ENCODE results near the gene GPC6. TPM values are rescaled to one million over a fixed set of nuclear protein-coding genes. Genes with fewer than 3 reads are reported as not detected.

GPC6 gene
- total RNA-seq, 4 donors from 2014 or later, result 6.7 to 67.2 (median 11.1) TPM

- H3K9me3 ChIP-seq, result no peaks in the 10 kb centered on the region
- no peaks in the 10 kb centered on the region for H3K36me3 ChIP-seq
- H3K27me3 ChIP-seq, result no peaks in the 10 kb centered on the region
- intact Hi-C loops (cut with DNase I; ENCODE audit: low total_unique reads), result no loop called here
- H3K27ac ChIP-seq, result no peak overlapping the region
- no peak for TF ChIP-seq POLR2A (IDR thresholded peaks at IDR 0.05)
- TF ChIP-seq, protein P1, sequence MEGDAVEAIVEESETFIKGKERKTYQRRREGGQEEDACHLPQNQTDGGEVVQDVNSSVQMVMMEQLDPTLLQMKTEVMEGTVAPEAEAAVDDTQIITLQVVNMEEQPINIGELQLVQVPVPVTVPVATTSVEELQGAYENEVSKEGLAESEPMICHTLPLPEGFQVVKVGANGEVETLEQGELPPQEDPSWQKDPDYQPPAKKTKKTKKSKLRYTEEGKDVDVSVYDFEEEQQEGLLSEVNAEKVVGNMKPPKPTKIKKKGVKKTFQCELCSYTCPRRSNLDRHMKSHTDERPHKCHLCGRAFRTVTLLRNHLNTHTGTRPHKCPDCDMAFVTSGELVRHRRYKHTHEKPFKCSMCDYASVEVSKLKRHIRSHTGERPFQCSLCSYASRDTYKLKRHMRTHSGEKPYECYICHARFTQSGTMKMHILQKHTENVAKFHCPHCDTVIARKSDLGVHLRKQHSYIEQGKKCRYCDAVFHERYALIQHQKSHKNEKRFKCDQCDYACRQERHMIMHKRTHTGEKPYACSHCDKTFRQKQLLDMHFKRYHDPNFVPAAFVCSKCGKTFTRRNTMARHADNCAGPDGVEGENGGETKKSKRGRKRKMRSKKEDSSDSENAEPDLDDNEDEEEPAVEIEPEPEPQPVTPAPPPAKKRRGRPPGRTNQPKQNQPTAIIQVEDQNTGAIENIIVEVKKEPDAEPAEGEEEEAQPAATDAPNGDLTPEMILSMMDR (IDR thresholded peaks at IDR 0.05), result no peak
- DNase-seq, result no peak
- no peak overlapping the region for H3K4me3 ChIP-seq
- no peaks in the 10 kb centered on the region for H3K4me1 ChIP-seq
Observed at GRCh38 chr13:93562676-93563075, 336.1 kb downstream of the GPC6 start.

DNA sequence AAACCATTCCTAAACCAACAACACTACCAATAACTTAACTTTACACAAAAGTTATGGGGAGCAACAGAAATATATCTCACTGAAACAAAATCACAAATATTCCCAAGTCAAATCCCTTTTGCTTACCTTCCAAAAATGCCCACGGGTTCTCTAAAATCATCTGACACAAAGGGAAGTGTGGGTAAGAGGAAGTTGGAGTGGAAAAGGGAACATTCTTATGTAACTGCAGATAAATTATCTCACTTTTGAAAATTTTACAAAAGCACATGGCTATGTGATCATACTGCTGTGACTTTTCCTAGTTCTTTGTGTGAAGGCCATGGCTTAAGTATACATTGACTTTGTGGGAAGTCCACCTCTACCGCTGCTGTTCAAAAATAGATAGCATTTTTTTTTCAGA is 350.5 kb downstream of the GPC6 start:
- TF ChIP-seq, protein P1 (IDR thresholded peaks at IDR 0.05), result no peak
- no peak for TF ChIP-seq POLR2A (IDR thresholded peaks at IDR 0.05)
- Histone ChIP-seq H3K27ac (no peak overlapping the region), H3K36me3 (no peaks in the 10 kb centered on the region), H3K4me1 (no peaks in the 10 kb centered on the region), H3K27me3 (no peaks in the 10 kb centered on the region), H3K9me3 (no peaks in the 10 kb centered on the region), H3K4me3 (no peak overlapping the region)
- DNase-seq, result no peak
- intact Hi-C loops (cut with DNase I; ENCODE audit: low total_unique reads), result no loop called here

- no peak overlapping the region for H3K4me3 ChIP-seq
- no peak overlapping the region for H3K27ac ChIP-seq
- no peaks in the 10 kb centered on the region for H3K27me3 ChIP-seq
- H3K4me1 ChIP-seq, result no peaks in the 10 kb centered on the region
- intact Hi-C loops (cut with DNase I; ENCODE audit: low total_unique reads), result no loop called here
- H3K9me3 ChIP-seq, result no peaks in the 10 kb centered on the region
- DNase-seq, result no peak
- TF ChIP-seq, protein P1 (IDR thresholded peaks at IDR 0.05), result no peak
- no peak for TF ChIP-seq POLR2A (IDR thresholded peaks at IDR 0.05)
- H3K36me3 ChIP-seq, result no peaks in the 10 kb centered on the region
Observed at GRCh38 chr13:93589788-93590187, 363.2 kb downstream of the GPC6 start.

GRCh38 chr13:93603043-93603442 is 376.4 kb downstream of the GPC6 start:
- no peaks in the 10 kb centered on the region for H3K27me3 ChIP-seq
- no peak overlapping the region for H3K4me3 ChIP-seq
- DNase-seq, result no peak
- H3K27ac ChIP-seq, result no peak overlapping the region
- H3K9me3 ChIP-seq, result no peaks in the 10 kb centered on the region
- H3K4me1 ChIP-seq, result no peaks in the 10 kb centered on the region
- intact Hi-C loops (cut with DNase I; ENCODE audit: low total_unique reads), result no loop called here
- TF ChIP-seq, protein P1 (IDR thresholded peaks at IDR 0.05), result no peak
- TF ChIP-seq POLR2A (IDR thresholded peaks at IDR 0.05), result no peak
- H3K36me3 ChIP-seq, result no peaks in the 10 kb centered on the region

GRCh38 chr13:93614776-93615175 is 388.2 kb downstream of the GPC6 start:
- intact Hi-C loops (cut with DNase I; ENCODE audit: low total_unique reads), result no loop called here
- TF ChIP-seq, protein P1 (IDR thresholded peaks at IDR 0.05), result no peak
- TF ChIP-seq POLR2A (IDR thresholded peaks at IDR 0.05), result no peak
- no peak overlapping the region for H3K4me3 ChIP-seq

More at GRCh38 chr13:93614776-93615175, 388.2 kb downstream of the GPC6 start:
- H3K4me1 ChIP-seq, result no peaks in the 10 kb centered on the region
- DNase-seq, result no peak
- no peaks in the 10 kb centered on the region for H3K9me3 ChIP-seq
- H3K36me3 ChIP-seq, result no peaks in the 10 kb centered on the region
- no peak overlapping the region for H3K27ac ChIP-seq
- peaks cover 0 to 5% of the 10 kb centered on the region in 2 donors for H3K27me3 ChIP-seq

Measured in uterus (tissue), 4 donors.